LNCAP (cell line): Measurements from ENCODE around the gene OR2F2.

ENCODE experiments used
- CTCF ChIP-seq: fragments of 450-650 bp; IDR thresholded peaks from 2 replicates; pipeline ENCODE4 v1.5.1; 2017; ENCODE audit warnings: mild to moderate bottlenecking

Gene OR2F2

DNA sequence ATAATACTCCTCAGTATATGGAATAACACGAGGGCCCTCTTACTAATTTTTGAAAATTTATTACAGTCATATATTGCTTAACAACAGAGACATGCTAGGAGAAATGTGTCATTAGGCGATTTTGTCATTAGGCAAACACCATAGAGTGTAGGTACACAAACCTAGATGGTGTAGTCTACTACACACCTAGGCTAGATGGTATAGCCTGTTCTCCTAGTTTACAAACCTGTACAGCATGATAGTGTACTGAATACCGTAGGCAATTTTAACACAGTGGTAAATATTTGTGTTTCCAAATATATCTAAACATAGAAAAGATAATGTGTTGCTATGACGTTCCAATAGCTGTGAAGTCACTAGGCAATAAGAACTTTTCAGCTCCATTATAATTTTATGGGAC lies 32.4 kb downstream of the OR2F2 start:
- no peak for TF ChIP-seq CTCF

- TF ChIP-seq CTCF, result no peak
Observed at GRCh38 chr7:143973870-143974416, 38.9 kb downstream of the OR2F2 start.

DNA sequence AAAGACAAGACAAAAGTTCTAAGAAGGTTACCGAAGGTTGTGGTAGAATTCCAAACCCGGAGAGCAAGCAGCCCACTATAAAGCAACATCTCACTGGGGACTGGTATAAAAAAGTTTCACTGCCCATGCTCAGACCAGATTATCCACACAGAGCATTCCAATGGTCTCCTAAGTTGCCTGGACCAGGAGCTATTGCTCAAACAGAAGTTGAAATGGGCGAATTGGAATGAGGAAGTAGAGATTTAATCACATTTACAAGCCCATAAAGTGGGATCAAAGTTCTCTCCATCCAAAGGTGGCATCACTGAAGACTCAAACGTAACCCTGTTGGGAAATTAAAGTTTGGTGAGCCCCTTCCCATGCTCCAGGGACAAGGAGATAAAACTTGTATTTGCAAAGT lies 39.4 kb downstream of the OR2F2 start:
- TF ChIP-seq CTCF, result no peak

DNA sequence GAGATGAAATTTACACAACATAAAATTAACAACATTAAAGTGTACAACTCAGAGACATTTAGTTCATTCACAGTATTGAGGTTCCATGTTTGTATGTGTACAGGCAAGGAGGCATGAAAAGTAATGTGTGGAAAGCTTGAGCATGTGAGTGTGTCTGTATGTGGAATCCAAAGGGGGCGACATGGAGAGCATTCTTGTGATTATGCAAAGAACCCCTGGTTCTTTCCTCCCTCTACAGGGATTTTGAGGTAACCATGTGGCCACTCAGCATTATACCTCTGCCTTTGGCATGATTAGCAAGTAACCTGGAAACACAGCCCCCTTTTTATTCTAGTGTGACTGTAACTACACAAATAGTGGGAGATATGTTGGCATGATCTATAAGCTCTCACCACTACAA lies 40.6 kb downstream of the OR2F2 start:
- TF ChIP-seq CTCF, result no peak

DNA sequence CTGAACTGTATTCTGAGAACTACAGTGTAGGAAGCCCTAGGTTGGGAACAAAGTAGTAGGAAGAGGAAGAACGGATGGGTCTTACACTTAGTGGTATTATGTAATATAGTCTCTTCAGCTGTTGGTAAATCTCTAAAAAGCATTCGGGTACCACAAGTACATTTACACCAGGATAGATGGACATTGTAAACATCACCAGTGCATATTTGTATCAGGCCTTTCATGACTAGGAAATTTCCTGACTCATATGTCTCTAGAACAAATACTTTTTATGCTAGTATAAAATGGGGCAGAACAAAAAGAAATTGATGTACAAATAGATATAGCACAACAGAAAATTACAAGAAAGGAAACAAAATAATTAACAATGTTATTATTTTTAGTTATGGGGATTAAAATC lies 43.6 kb downstream of the OR2F2 start:
- TF ChIP-seq CTCF, result no peak

DNA sequence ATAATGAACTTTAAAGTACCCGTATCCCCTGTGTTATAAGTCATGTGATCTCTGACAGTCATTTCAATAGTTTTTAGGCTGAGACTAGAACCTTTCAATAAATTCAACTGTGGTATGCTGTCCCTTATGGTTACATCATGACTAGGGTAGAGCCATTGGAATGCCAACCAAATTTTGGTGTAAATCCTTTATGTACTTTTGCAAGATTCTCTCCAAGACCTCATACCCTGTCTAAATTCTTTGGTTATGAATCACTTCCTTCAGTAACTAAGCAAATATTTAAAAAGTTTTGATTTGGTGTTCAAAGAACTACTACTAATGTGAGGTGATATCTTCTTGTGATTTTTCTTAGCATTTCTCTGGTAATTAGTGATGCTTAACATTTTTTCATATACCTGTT lies 44.3 kb downstream of the OR2F2 start:
- no peak for TF ChIP-seq CTCF

- no peak for TF ChIP-seq CTCF
Observed at GRCh38 chr7:143979998-143980397, 45.0 kb downstream of the OR2F2 start.

DNA sequence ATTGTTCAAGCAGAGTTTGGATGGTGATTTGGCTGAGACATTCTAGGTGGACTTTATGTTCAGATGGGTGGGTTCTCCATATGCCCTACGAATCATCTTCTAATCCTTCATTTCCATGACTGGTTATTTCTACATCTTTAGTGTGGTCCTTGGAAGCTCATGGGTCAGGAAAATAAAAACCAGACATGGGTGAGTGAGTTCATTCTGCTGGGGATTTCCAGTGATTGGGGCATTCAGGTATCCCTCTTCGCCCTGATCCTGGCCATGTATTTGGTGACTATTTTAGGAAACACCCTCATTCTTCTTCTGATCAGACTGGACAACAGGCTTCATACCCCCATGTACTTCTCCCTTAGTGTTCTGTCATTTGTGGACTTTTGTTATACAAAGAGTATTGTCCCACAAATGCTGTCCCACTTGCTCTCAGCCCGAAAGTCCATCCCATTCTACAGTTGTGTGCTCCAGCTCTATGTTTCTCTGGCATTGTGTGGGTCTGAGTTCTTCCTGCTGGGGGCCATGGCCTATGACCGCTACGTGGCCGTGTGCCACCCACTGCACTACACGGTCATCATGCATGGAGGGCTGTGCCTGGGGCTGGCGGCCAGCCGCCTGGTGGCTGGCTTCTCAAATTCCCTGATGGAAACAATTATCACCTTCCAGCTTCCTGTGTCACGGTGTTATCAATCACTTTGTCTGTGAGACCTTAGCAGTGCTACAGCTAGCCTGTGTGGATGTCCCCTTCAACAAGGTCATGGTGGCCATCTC lies 45.9 kb downstream of the OR2F2 start:
- no peak for TF ChIP-seq CTCF
